Central memory CD4-positive, alpha-beta T cell (primary cell): ENCODE results near the gene DRGX.

ENCODE experiments used
- DNase-seq: peaks from one replicate; pipeline ENCODE4 v3.0.0; 2022

DRGX gene

DNA sequence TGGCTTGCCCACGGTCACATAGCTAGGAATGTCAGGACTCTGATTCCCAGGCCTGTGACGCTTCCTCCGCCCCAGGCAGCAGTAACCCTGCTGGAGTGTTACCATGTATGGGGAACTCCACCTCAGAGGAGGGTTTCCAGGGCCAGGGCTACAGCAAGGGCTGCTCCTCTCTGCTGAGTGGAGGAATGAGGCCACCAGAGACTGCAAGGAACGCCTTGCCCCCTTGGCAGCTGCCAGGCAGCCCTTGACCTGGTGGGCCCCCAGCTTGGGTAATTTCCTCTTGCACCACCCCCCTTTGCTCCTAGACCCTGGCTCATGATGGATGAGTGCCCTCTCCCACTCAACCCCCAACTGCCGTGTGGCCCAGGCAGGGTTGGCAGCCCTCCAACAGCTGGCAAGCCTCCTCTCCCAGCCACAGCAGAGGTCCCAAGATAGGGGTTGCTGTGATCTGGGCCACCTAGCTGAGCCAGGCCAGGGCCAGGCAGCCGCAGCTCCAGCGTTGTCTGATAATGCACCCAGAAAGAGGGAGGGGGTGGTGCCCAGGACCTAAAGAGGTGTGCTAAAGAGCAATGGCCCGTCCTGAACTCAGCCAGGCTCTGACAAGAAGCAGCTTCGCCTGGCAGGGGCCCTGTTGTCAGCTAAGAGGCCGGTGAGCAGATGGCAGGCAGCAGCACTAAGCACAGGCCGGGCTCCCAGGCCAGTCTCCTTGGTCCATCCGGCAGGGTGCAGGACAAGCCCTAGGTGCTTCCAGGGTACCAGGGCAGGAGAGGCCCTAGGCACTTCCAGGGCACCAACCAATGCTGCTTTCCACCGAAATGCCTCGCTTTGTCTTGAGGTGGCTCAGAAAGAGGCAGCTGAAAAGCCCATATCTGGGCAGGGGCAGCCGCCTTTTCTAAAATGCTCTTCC, 35.4 kb downstream of the DRGX start:
- DNase-seq, result no peak

- no peak for DNase-seq
Observed at GRCh38 chr10:49359349-49360270, 36.3 kb downstream of the DRGX start.

- no peak for DNase-seq
Observed at GRCh38 chr10:49357910-49358309, 38.0 kb downstream of the DRGX start.

- no peak for DNase-seq
Observed at GRCh38 chr10:49356944-49357343, 38.9 kb downstream of the DRGX start.

DNA sequence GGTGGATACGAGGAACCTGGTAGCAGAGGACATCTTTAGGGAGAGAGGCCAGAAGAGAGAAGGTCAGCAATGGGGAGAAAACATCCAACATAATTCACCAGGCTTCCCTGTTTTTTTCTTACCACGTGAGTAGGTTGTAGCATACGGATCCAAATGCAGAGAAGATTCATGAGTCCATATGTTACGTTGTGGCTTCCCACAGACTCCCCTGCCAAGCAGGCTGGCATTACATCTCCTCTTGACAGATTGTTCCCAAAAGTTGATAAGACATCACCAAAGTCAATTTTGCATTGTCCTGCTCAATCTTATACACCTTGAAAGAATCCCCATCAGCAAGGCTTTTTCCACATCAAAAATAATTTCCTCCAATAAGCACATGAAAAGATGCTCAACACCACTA, 39.7 kb downstream of the DRGX start:
- DNase-seq, result no peak

GRCh38 chr10:49355221-49355620, 40.7 kb downstream of the DRGX start:
- no peak for DNase-seq

GRCh38 chr10:49354593-49354992, 41.3 kb downstream of the DRGX start:
- no peak for DNase-seq

GRCh38 chr10:49353895-49354566, 41.9 kb downstream of the DRGX start:
- no peak for DNase-seq

DNA sequence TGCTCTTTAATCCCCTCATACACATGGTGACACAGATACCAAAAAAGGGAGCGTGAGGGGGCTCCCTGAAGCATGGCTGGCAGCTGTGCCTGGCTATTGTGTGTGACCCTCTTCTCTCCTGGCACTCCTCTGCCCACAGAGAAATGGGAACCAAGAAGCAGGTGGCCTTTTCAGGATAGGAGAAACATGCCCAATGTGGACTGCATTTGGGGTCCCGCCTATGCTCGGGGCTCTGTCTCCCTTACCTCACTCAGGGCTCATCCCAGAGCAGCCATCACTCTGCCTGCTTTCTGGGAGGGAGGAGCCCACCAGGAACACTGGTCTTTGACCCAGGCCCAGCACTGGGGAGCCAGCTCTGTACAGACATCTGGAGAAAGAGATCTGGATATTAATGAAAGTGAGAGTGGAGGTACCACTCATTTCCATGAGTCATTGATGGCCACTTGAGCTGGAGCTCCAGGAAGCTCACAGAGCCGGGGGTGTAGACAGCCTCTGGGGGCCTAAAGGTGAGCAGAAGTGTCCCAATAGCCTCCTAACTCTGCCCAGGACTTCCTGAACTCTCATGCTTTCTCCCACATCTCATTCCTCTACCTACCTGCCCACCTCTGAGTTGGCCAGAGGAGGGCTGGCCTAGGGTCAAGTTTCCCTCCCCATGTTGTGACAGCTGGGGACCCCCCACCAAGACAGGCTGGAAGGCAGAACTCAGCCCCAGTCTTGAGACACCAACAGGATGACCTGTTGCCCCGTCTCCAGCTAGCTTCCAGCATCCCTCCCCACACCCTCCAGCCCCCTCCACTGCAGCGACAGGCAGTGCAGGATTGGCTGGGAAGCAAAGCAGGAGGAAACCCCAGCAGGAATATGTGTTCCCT, 42.6 kb downstream of the DRGX start:
- DNase-seq, result no peak

- DNase-seq, result no peak
Observed at GRCh38 chr10:49352323-49352722, 43.6 kb downstream of the DRGX start.

GRCh38 chr10:49351669-49352068, 44.2 kb downstream of the DRGX start:
- no peak for DNase-seq

DNA sequence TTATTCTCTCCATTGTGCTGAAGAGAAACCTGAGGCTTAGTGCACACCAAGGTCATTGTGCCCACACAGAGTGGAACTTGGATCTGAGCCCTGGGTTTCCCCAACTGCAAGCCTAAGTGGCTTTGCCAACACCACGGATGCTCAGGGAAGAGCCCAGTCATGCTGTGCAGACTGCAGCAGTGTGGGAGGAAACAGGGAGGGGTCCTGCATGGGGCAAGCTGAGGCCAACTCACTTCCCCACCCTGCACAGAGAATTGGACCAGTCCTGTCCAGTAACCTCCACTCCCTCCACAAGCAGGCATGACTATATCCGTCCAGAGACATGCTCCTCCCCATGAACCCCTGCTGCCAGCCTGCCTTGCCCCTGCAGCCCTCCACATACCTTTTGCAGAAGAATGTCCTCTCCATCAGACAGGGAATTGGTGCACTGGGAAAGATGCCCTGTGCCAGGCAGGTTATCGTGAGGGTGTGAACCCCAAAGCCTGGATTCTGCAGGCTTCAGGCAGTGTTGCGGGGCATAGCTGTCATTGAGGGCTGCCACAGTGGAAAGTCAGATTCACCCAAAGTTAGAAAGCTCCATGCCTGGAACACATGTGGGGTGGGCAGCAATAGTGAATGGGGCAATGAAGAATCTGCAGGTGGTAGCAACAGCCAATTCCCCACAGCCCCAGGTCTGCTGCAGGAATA, 44.9 kb downstream of the DRGX start:
- DNase-seq, result no peak

GRCh38 chr10:49350138-49350537, 45.8 kb downstream of the DRGX start:
- no peak for DNase-seq

GRCh38 chr10:49349390-49349789, 46.5 kb downstream of the DRGX start:
- DNase-seq, result no peak

GRCh38 chr10:49348593-49348992, 47.3 kb downstream of the DRGX start:
- no peak for DNase-seq

DNA sequence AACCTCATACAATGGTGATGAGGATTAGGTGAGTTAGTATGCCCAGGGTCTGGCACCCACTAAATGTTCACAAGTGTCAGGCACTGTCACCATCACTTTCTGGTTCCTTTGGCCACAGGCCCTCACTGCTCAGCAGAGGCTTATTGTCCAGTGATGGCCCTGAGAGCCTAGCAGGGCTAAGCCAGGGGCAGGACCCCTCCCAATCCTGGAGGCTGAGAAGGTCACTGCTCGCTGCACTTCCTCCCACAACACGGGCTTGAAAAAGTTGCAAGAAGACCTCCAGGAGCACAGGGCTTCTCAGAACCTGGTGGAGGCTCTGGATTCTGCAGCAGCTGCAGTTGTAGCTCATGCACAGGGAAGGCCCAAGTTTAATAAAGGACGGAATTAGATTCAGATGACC, 48.1 kb downstream of the DRGX start:
- DNase-seq, result no peak

- DNase-seq, result no peak
Observed at GRCh38 chr10:49347342-49347741, 48.5 kb downstream of the DRGX start.

DNA sequence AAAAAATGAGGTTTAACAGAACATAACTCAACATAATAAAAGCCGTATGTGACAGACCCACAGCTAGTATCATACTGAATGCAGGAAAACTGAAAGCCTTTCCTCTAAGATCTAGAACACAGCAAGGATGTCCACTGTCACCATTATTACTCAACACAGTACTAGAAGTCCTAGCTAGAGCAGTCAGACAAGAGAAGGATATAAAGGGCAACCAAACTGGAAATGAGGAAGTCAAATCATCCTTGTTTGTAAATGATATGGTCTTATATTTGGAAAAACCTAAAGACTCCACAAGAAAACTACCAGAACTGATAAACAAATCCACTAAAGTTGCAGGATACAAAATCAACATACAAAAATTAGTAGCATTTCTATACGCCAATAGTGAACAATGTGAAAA, 51.0 kb downstream of the DRGX start:
- no peak for DNase-seq

DNA sequence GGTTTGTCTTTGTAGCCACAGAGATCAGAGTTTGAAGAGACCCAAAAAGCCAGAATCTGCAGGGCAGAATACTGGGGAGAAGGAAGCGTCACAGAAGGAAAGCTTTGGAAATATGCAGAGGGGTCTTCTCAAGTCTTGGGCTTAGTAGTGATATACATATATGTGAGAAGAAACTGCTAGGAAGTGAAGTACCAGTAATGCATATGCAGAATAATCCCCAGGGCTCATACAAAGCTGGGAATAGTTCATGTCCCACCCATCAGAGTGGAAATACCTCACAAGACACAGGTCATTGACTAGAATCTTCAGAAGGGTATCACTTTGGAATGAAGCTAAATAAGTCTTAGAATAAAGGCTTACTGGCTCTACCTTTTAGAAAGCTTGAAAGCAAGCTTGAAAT, 57.3 kb downstream of the DRGX start:
- DNase-seq, result no peak

- DNase-seq, result peak; percentile 5
Observed at GRCh38 chr10:49335364-49335972, 60.4 kb downstream of the DRGX start.

DNA sequence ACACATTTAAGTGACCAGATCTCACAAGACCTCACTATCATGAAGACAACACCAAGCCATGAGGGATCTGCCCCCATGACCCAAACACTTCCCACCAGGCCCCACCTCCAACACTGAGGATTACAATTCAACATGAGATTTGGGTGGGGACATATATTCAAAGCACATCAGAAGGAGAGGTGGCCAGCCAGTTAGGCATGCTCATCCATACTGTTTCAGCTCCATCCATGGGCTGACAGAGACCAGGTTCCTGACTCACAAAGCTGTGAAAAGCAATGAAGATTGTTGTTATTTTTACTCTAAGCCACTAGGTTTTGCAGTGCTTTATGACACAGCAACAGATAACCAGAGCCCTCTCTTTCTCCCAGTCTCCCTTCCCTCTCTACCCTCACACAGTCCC, 60.9 kb downstream of the DRGX start:
- DNase-seq, result no peak
